ENCODE results near the gene PUDP. TPM values are rescaled to one million over a fixed set of nuclear protein-coding genes. Genes with fewer than 3 reads are reported as not detected.

The PUDP gene
- total RNA-seq, 2 experiments from 2014 or later, result 16.6 to 18.4 TPM

- peaks cover 1% of the 10 kb centered on the region for H3K36me3 Mint-ChIP-seq (ENCODE audit: low read depth)
- ChIA-PET CTCF (interaction anchor here (0.6 to 1.2 kb wide), 4 partner anchors 12 to 39 kb away, joined by 3 read pairs; no protein-coding TSS in a partner anchor), POLR2A (no interaction called here)
- H3K9me3 Mint-ChIP-seq, result no peaks in the 10 kb centered on the region
- peak; percentile 46 for DNase-seq
- ATAC-seq, result no peak
- intact Hi-C loops (cut with micrococcal nuclease), result no loop called here
- no peak for TF ChIP-seq CTCF (IDR thresholded peaks at IDR 0.05)
- H3K27ac Mint-ChIP-seq, result peak overlapping the region; percentile 49
- H3K4me1 Mint-ChIP-seq (ENCODE audit: low read depth), result peaks cover 26% of the 10 kb centered on the region
- H3K27me3 Mint-ChIP-seq, result no peaks in the 10 kb centered on the region
- no peak overlapping the region for H3K4me3 Mint-ChIP-seq
These were observed 15.5 kb downstream of the PUDP start for GRCh38 chrX:7132335-7133049.

GRCh38 chrX:7131621-7132020 is 16.3 kb downstream of the PUDP start:
- ChIA-PET POLR2A (no interaction called here), CTCF (interaction anchor here (0.6 kb wide), 1 partner anchor 32 kb away, joined by 3 read pairs; no protein-coding TSS in a partner anchor)
- Mint-ChIP-seq H3K4me3 (no peak overlapping the region), H3K27ac (no peak overlapping the region), H3K27me3 (no peaks in the 10 kb centered on the region), H3K9me3 (no peaks in the 10 kb centered on the region), H3K4me1 (ENCODE audit: low read depth) (peaks cover 25% of the 10 kb centered on the region), H3K36me3 (ENCODE audit: low read depth) (peaks cover 1% of the 10 kb centered on the region)
- no peak for ATAC-seq
- DNase-seq, result no peak
- intact Hi-C loops (cut with micrococcal nuclease), result no loop called here
- TF ChIP-seq CTCF (IDR thresholded peaks at IDR 0.05), result no peak

GRCh38 chrX:7127056-7127455 is 20.9 kb downstream of the PUDP start:
- peaks cover 5% of the 10 kb centered on the region for H3K4me1 Mint-ChIP-seq (ENCODE audit: low read depth)
- H3K27ac Mint-ChIP-seq, result no peak overlapping the region

GRCh38 chrX:7120878-7121219 is 27.1 kb downstream of the PUDP start:
- ATAC-seq (no peak), DNase-seq (no peak)
- intact Hi-C loops (cut with micrococcal nuclease), result no loop called here
- TF ChIP-seq CTCF (IDR thresholded peaks at IDR 0.05), result no peak
- CTCF ChIA-PET, result no interaction called here
- peaks cover 14% of the 10 kb centered on the region for H3K36me3 Mint-ChIP-seq (ENCODE audit: low read depth)
- no peaks in the 10 kb centered on the region for H3K9me3 Mint-ChIP-seq
- POLR2A ChIA-PET, result no interaction called here
- H3K27ac Mint-ChIP-seq, result no peak overlapping the region
- no peaks in the 10 kb centered on the region for H3K27me3 Mint-ChIP-seq
- peaks cover 28% of the 10 kb centered on the region for H3K4me1 Mint-ChIP-seq (ENCODE audit: low read depth)
- H3K4me3 Mint-ChIP-seq, result no peak overlapping the region

More at GRCh38 chrX:7127056-7127455, 20.9 kb downstream of the PUDP start:
- ATAC-seq (no peak), DNase-seq (no peak)
- ChIA-PET POLR2A (no interaction called here), CTCF (no interaction called here)
- intact Hi-C loops (cut with micrococcal nuclease), result no loop called here
- Mint-ChIP-seq H3K4me3 (no peak overlapping the region), H3K9me3 (no peaks in the 10 kb centered on the region), H3K27me3 (no peaks in the 10 kb centered on the region), H3K36me3 (ENCODE audit: low read depth) (peaks cover 5% of the 10 kb centered on the region)
- no peak for TF ChIP-seq CTCF (IDR thresholded peaks at IDR 0.05)

GRCh38 chrX:7119950-7120877 is 27.7 kb downstream of the PUDP start:
- ATAC-seq (no peak), DNase-seq (no peak)
- peaks cover 10% of the 10 kb centered on the region for H3K36me3 Mint-ChIP-seq (ENCODE audit: low read depth)
- no peak overlapping the region for H3K4me3 Mint-ChIP-seq
- H3K27ac Mint-ChIP-seq, result no peak overlapping the region
- ChIA-PET CTCF (no interaction called here), POLR2A (no interaction called here)
- intact Hi-C loops (cut with micrococcal nuclease), result no loop called here
- TF ChIP-seq CTCF (IDR thresholded peaks at IDR 0.05), result no peak
- H3K4me1 Mint-ChIP-seq (ENCODE audit: low read depth), result peaks cover 28% of the 10 kb centered on the region
- no peaks in the 10 kb centered on the region for H3K9me3 Mint-ChIP-seq
- H3K27me3 Mint-ChIP-seq, result no peaks in the 10 kb centered on the region
